ENCODE data around the gene SELP.

DNA sequence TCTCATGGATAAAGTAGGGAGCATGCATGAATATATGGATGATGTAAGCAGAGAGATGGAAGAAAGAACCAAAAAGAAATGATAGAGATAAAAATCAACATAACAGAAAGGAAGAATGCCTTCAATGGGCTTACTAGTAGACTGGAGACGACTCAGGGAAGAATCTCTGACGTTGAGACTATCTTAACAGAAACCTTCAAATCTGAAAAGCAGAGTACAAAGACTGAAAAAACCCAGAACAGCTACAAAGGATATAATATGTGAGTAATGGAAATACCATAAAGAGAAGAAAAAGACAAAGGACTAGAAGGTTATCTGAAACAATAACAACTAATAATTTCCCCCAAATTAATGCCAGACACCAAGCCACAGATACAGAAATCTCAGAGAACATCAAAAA lies 18.3 kb upstream of the SELP start:
- TF ChIP-seq, protein P1, sequence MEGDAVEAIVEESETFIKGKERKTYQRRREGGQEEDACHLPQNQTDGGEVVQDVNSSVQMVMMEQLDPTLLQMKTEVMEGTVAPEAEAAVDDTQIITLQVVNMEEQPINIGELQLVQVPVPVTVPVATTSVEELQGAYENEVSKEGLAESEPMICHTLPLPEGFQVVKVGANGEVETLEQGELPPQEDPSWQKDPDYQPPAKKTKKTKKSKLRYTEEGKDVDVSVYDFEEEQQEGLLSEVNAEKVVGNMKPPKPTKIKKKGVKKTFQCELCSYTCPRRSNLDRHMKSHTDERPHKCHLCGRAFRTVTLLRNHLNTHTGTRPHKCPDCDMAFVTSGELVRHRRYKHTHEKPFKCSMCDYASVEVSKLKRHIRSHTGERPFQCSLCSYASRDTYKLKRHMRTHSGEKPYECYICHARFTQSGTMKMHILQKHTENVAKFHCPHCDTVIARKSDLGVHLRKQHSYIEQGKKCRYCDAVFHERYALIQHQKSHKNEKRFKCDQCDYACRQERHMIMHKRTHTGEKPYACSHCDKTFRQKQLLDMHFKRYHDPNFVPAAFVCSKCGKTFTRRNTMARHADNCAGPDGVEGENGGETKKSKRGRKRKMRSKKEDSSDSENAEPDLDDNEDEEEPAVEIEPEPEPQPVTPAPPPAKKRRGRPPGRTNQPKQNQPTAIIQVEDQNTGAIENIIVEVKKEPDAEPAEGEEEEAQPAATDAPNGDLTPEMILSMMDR (IDR thresholded peaks at IDR 0.05; ENCODE audit: poor library complexity) = no peak
- TF ChIP-seq EZH2phosphoT487 (IDR thresholded peaks at IDR 0.05; ENCODE audit: low read depth, severe bottlenecking, unreplicated experiment) (no peak), EZH2 (IDR thresholded peaks at IDR 0.05; ENCODE audit: borderline replicate concordance) (no peak)
